HG03103 (cell line): ENCODE measurements around the gene PROCA1.
"Not testable (repeated sequence)": the region's sequence is repeated elsewhere in the genome, so short reads cannot be mapped to it uniquely, and the experiment has no call there.

Source experiments
- ATAC-seq: cut with Tn5 transposase; IDR thresholded peaks from one replicate; pipeline ENCODE4 v1.9.1; 2021; ENCODE audit warnings: low read depth; ENCODE audit not compliant: unreplicated experiment

Gene PROCA1

GRCh38 chr17:28726627-28727491 lies 15.2 kb upstream of the PROCA1 start:
- no peak for ATAC-seq

GRCh38 chr17:28726226-28726626 lies 14.5 kb upstream of the PROCA1 start, which contains the start of gene TLCD1:
Gene TLCD1, minus strand, starts transcription at chr17:28726233. Its CDS starts 136 bp downstream, at chr17:28726097.
- ATAC-seq, result no peak

- ATAC-seq, result no peak
Observed at GRCh38 chr17:28725660-28726225, 14.1 kb upstream of the PROCA1 start.

GRCh38 chr17:28725166-28725659 lies 13.5 kb upstream of the PROCA1 start:
- no peak for ATAC-seq

- ATAC-seq, result no peak
Observed at GRCh38 chr17:28724500-28725165, 12.9 kb upstream of the PROCA1 start.

- not testable (repeated sequence) for ATAC-seq
Observed at GRCh38 chr17:28723836-28724499, 12.3 kb upstream of the PROCA1 start.

GRCh38 chr17:28723159-28723835 lies 11.6 kb upstream of the PROCA1 start:
- ATAC-seq, result no peak

GRCh38 chr17:28722417-28723158 lies 10.9 kb upstream of the PROCA1 start:
- ATAC-seq, result no peak

GRCh38 chr17:28720997-28721329 lies 9.3 kb upstream of the PROCA1 start:
- not testable (repeated sequence) for ATAC-seq

- ATAC-seq, result no peak
Observed at GRCh38 chr17:28720247-28720996, 8.7 kb upstream of the PROCA1 start.

- ATAC-seq, result no peak
Observed at GRCh38 chr17:28719021-28719433, 7.3 kb upstream of the PROCA1 start.

GRCh38 chr17:28718333-28719020 lies 6.8 kb upstream of the PROCA1 start:
- no peak for ATAC-seq

GRCh38 chr17:28717578-28718332 lies 6.1 kb upstream of the PROCA1 start, which contains the start of gene RAB34:
Gene RAB34, minus strand, starts transcription at chr17:28717868. Its CDS starts 602 bp downstream, at chr17:28717266.
- ATAC-seq, result no peak

GRCh38 chr17:28716740-28717577 lies 5.3 kb upstream of the PROCA1 start:
- no peak for ATAC-seq

- no peak for ATAC-seq
Observed at GRCh38 chr17:28715217-28715616, 3.5 kb upstream of the PROCA1 start.

GRCh38 chr17:28714281-28714680 lies 2.6 kb upstream of the PROCA1 start:
- no peak for ATAC-seq
